Calu3 (cell line): Measurements from ENCODE around the gene TLK1. TPM values are rescaled to one million over a fixed set of nuclear protein-coding genes. Genes with fewer than 3 reads are reported as not detected.

Source experiments
- BruUV-seq: library from RNA; stranded (reverse); fragments of 400-500 nt; replicated peaks from 2 replicates; lab custom pipeline; 2021; lab: Mats Ljungman, UMichigan
- CTCF ChIA-PET: fragments of 300-600 bp; sonication (Branson Sonifier 250); formaldehyde crosslinking; loops from one replicate; lab custom pipeline; 2022; ENCODE audit warnings: antibody characterized with exemption; lab: Charles Lee
- DNase-seq: peaks from one replicate; pipeline ENCODE4 v3.0.0; 2022
- H3K27ac Mint-ChIP-seq: one replicate; pipeline ENCODE4 v1.8.0; 2022; ENCODE audit warnings: mixed read lengths; ENCODE audit not compliant: unreplicated experiment
- H3K27me3 Mint-ChIP-seq: one replicate; pipeline ENCODE4 v1.8.0; 2022; ENCODE audit warnings: mixed read lengths; ENCODE audit not compliant: unreplicated experiment
- H3K36me3 Mint-ChIP-seq: one replicate; pipeline ENCODE4 v1.8.0; 2022; ENCODE audit warnings: mild to moderate bottlenecking, moderate library complexity, mixed read lengths; ENCODE audit not compliant: insufficient read depth, unreplicated experiment
- H3K4me1 Mint-ChIP-seq: one replicate; pipeline ENCODE4 v1.8.0; 2022; ENCODE audit warnings: mild to moderate bottlenecking, low read depth, mixed read lengths; ENCODE audit not compliant: unreplicated experiment
- H3K4me3 Mint-ChIP-seq: one replicate; pipeline ENCODE4 v1.8.0; 2022; ENCODE audit warnings: mild to moderate bottlenecking, low read depth, moderate library complexity, mixed read lengths; ENCODE audit not compliant: unreplicated experiment
- H3K9me3 Mint-ChIP-seq: one replicate; pipeline ENCODE4 v1.8.0; 2022; ENCODE audit warnings: low read depth, mixed read lengths; ENCODE audit not compliant: unreplicated experiment
- CTCF ChIP-seq: fragments of 200-600 bp; IDR thresholded peaks from one replicate; pipeline ENCODE4 v1.8.0; 2022; ENCODE audit warnings: antibody characterized with exemption; ENCODE audit not compliant: unreplicated experiment
- intact Hi-C: fragments of 100-400 bp; cut with micrococcal nuclease; formaldehyde crosslinking; loops from one replicate; pipeline ENCODE4 v1.10.0; 2022; ENCODE audit not compliant: unreplicated experiment
- total RNA-seq: library from RNA; stranded (reverse); gene quantifications from 2 replicates; pipeline ENCODE4 v1.2.3, GENCODE V29; 2022

The TLK1 gene
- total RNA-seq, 1 experiment from 2014 or later, result 64.7 TPM

- H3K4me1 Mint-ChIP-seq, result peaks cover 49% of the 10 kb centered on the region
- no peaks in the 10 kb centered on the region for H3K9me3 Mint-ChIP-seq
- H3K27ac Mint-ChIP-seq, result no peak overlapping the region
- TF ChIP-seq CTCF, result no peak
- no peak overlapping the region for H3K4me3 Mint-ChIP-seq
- no peak for DNase-seq
- CTCF ChIA-PET, result interaction anchor here (0.6 to 1.0 kb wide), 2 partner anchors 170 to 193 kb away, joined by 3 to 6 read pairs; no protein-coding TSS in a partner anchor
- H3K27me3 Mint-ChIP-seq, result no peaks in the 10 kb centered on the region
- peaks cover 17% of the 10 kb centered on the region for H3K36me3 Mint-ChIP-seq
- BruUV-seq, result no TSS peak
- intact Hi-C loops, result no loop called here
Measured at GRCh38 chr2:171154348-171154747, 6.3 kb downstream of the TLK1 start.

GRCh38 chr2:171150694-171151285, 9.9 kb downstream of the TLK1 start:
- Mint-ChIP-seq H3K27ac (no peak overlapping the region), H3K9me3 (no peaks in the 10 kb centered on the region), H3K27me3 (no peaks in the 10 kb centered on the region), H3K4me3 (no peak overlapping the region), H3K36me3 (peaks cover 4% of the 10 kb centered on the region), H3K4me1 (peaks cover 55% of the 10 kb centered on the region)
- no peak for TF ChIP-seq CTCF
- intact Hi-C loops, result no loop called here
- no peak for DNase-seq
- CTCF ChIA-PET, result interaction anchor here (1.0 kb wide), 1 partner anchor 298 kb away, joined by 3 read pairs; no protein-coding TSS in a partner anchor
- BruUV-seq, result no TSS peak

GRCh38 chr2:171149986-171150693, 10.6 kb downstream of the TLK1 start:
- H3K9me3 Mint-ChIP-seq, result no peaks in the 10 kb centered on the region

More at GRCh38 chr2:171149986-171150693, 10.6 kb downstream of the TLK1 start:
- DNase-seq, result no peak
- Mint-ChIP-seq H3K36me3 (peaks cover 4% of the 10 kb centered on the region), H3K4me1 (peaks cover 48% of the 10 kb centered on the region), H3K27ac (no peak overlapping the region), H3K4me3 (no peak overlapping the region), H3K27me3 (no peaks in the 10 kb centered on the region)
- BruUV-seq, result no TSS peak
- intact Hi-C loops, result no loop called here
- CTCF ChIA-PET, result interaction anchor here (1.0 kb wide), 1 partner anchor 299 kb away, joined by 3 read pairs; no protein-coding TSS in a partner anchor
- TF ChIP-seq CTCF, result no peak
